Stimulated activated effector memory CD8-positive, alpha-beta T cell treated with anti-CD3 and anti-CD28 coated beads, Interleukin-12 subunit alpha, Interleukin-12 subunit beta, amount 100 ng/mL, for 72 hours (primary cell): Measurements from ENCODE around the gene HEATR9.
"Not testable (repeated sequence)": the region's sequence is repeated elsewhere in the genome, so short reads cannot be mapped to it uniquely, and the experiment has no call there.

ENCODE experiments used
- ATAC-seq: fragments of 150-1000 bp; cut with Tn5 transposase; 2 replicates; pipeline ENCODE4 v1.10.0; 2021
- DNase-seq, 2 donors: peaks; one replicate each; pipeline ENCODE4 v3.0.0; 2021 to 2022; ENCODE audit warnings: low spot score in 2 of 2
- H3K27ac Mint-ChIP-seq: one replicate; pipeline ENCODE4 v1.8.0; 2022; ENCODE audit warnings: mild to moderate bottlenecking, mixed read lengths
- H3K36me3 Mint-ChIP-seq: one replicate; pipeline ENCODE4 v1.8.0; 2022; ENCODE audit warnings: mild to moderate bottlenecking, mixed read lengths
- H3K4me1 Mint-ChIP-seq: one replicate; pipeline ENCODE4 v1.8.0; 2022; ENCODE audit warnings: mixed read lengths
- H3K4me3 Mint-ChIP-seq: one replicate; pipeline ENCODE4 v1.8.0; 2022; ENCODE audit warnings: mild to moderate bottlenecking, mixed read lengths
- H3K9me3 Mint-ChIP-seq: one replicate; pipeline ENCODE4 v1.8.0; 2022; ENCODE audit warnings: mixed read lengths

Gene HEATR9

GRCh38 chr17:35900280-35900679, 31.6 kb upstream of the HEATR9 start:
- H3K4me1 Mint-ChIP-seq = peaks cover 65% of the 10 kb centered on the region
- no peak for DNase-seq
- no peaks in the 10 kb centered on the region for H3K9me3 Mint-ChIP-seq
- ATAC-seq = no peak
- peak overlapping the region; percentile 91 for H3K27ac Mint-ChIP-seq
- peak overlapping the region; percentile 67 for H3K4me3 Mint-ChIP-seq
- peaks cover 7% of the 10 kb centered on the region for H3K36me3 Mint-ChIP-seq

GRCh38 chr17:35898283-35899070, 29.8 kb upstream of the HEATR9 start:
- no peaks in the 10 kb centered on the region for H3K9me3 Mint-ChIP-seq
- H3K36me3 Mint-ChIP-seq = peaks cover 7% of the 10 kb centered on the region
- DNase-seq (peak in 1 of 2 donors; percentile 74), ATAC-seq (peak; percentile 73)
- H3K4me3 Mint-ChIP-seq = peak overlapping the region; percentile 67
- H3K4me1 Mint-ChIP-seq = peaks cover 80% of the 10 kb centered on the region
- H3K27ac Mint-ChIP-seq = peak overlapping the region; percentile 91

GRCh38 chr17:35897772-35898171, 29.1 kb upstream of the HEATR9 start:
- peak overlapping the region; percentile 91 for H3K27ac Mint-ChIP-seq
- ATAC-seq = peak; percentile 43
- H3K4me1 Mint-ChIP-seq = peaks cover 81% of the 10 kb centered on the region
- DNase-seq, H3K9me3 Mint-ChIP-seq, H3K36me3 Mint-ChIP-seq: not testable (repeated sequence)
- peak overlapping the region; percentile 67 for H3K4me3 Mint-ChIP-seq

- DNase-seq = peak in 1 of 2 donors; percentile 83
- Mint-ChIP-seq H3K36me3 (peaks cover 17% of the 10 kb centered on the region), H3K27ac (peak overlapping the region; percentile 91), H3K9me3 (no peaks in the 10 kb centered on the region), H3K4me1 (peaks cover 84% of the 10 kb centered on the region), H3K4me3 (peak overlapping the region; percentile 60)
- ATAC-seq = peak; percentile 85
Observed at GRCh38 chr17:35895636-35896587, 27.2 kb upstream of the HEATR9 start.

- ATAC-seq = no peak
- peaks cover 84% of the 10 kb centered on the region for H3K4me1 Mint-ChIP-seq
- no peak overlapping the region for H3K4me3 Mint-ChIP-seq
- H3K36me3 Mint-ChIP-seq = peaks cover 20% of the 10 kb centered on the region
- no peaks in the 10 kb centered on the region for H3K9me3 Mint-ChIP-seq
- DNase-seq = no peak
- peak overlapping the region; percentile 79 for H3K27ac Mint-ChIP-seq
Observed at GRCh38 chr17:35894206-35894605, 25.5 kb upstream of the HEATR9 start.

GRCh38 chr17:35893751-35894150, 25.1 kb upstream of the HEATR9 start:
- Mint-ChIP-seq H3K4me3 (no peak overlapping the region), H3K9me3 (no peaks in the 10 kb centered on the region), H3K36me3 (peaks cover 22% of the 10 kb centered on the region), H3K4me1 (peaks cover 84% of the 10 kb centered on the region), H3K27ac (peak overlapping the region; percentile 79)
- DNase-seq (no peak), ATAC-seq (no peak)

- peak overlapping the region; percentile 56 for H3K4me3 Mint-ChIP-seq
- H3K36me3 Mint-ChIP-seq = peaks cover 22% of the 10 kb centered on the region
- H3K27ac Mint-ChIP-seq = peak overlapping the region; percentile 79
- no peaks in the 10 kb centered on the region for H3K9me3 Mint-ChIP-seq
- peak in 1 of 2 donors; percentile 85 for DNase-seq
- peak; percentile 47 for ATAC-seq
- peaks cover 83% of the 10 kb centered on the region for H3K4me1 Mint-ChIP-seq
Observed at GRCh38 chr17:35892091-35893035, 23.7 kb upstream of the HEATR9 start.

- Mint-ChIP-seq H3K36me3 (peaks cover 20% of the 10 kb centered on the region), H3K9me3 (no peaks in the 10 kb centered on the region), H3K4me3 (peak overlapping the region; percentile 56), H3K4me1 (peaks cover 84% of the 10 kb centered on the region), H3K27ac (peak overlapping the region; percentile 24)
- ATAC-seq (no peak), DNase-seq (no peak)
Observed at GRCh38 chr17:35891269-35891668, 22.6 kb upstream of the HEATR9 start.

- Mint-ChIP-seq H3K4me1 (peaks cover 79% of the 10 kb centered on the region), H3K36me3 (peaks cover 15% of the 10 kb centered on the region), H3K4me3 (peak overlapping the region; percentile 56), H3K9me3 (no peaks in the 10 kb centered on the region), H3K27ac (peak overlapping the region; percentile 24)
- peak; percentile 77 for ATAC-seq
- peak in 1 of 2 donors; percentile 79 for DNase-seq
Observed at GRCh38 chr17:35890774-35891155, 22.1 kb upstream of the HEATR9 start.

- DNase-seq (no peak), ATAC-seq (peak; percentile 23)
- H3K4me1 Mint-ChIP-seq = peaks cover 77% of the 10 kb centered on the region
Observed at GRCh38 chr17:35889818-35890773, 21.4 kb upstream of the HEATR9 start.

GRCh38 chr17:35889241-35889640, 20.6 kb upstream of the HEATR9 start:
- Mint-ChIP-seq H3K27ac (peak overlapping the region; percentile 24), H3K4me1 (peaks cover 71% of the 10 kb centered on the region), H3K4me3 (peak overlapping the region; percentile 56), H3K36me3 (peaks cover 15% of the 10 kb centered on the region), H3K9me3 (no peaks in the 10 kb centered on the region)
- DNase-seq (peak in 1 of 2 donors; percentile 75), ATAC-seq (peak; percentile 88)

More at GRCh38 chr17:35889818-35890773, 21.4 kb upstream of the HEATR9 start:
- Mint-ChIP-seq H3K36me3 (peaks cover 15% of the 10 kb centered on the region), H3K4me3 (peak overlapping the region; percentile 56), H3K27ac (peak overlapping the region; percentile 24), H3K9me3 (no peaks in the 10 kb centered on the region)

GRCh38 chr17:35879773-35880654, 11.3 kb upstream of the HEATR9 start, which contains the start of gene CCL5:
Gene CCL5, minus strand, starts transcription at chr17:35880360.
- H3K4me1 Mint-ChIP-seq = peaks cover 58% of the 10 kb centered on the region
- H3K4me3 Mint-ChIP-seq = peak within 1 kb of the TSS; percentile 85

GRCh38 chr17:35878361-35878760, 9.7 kb upstream of the HEATR9 start:
- H3K4me3 Mint-ChIP-seq = peak overlapping the region; percentile 85
- H3K36me3 Mint-ChIP-seq = peaks cover 73% of the 10 kb centered on the region
- no peak for ATAC-seq
- H3K9me3 Mint-ChIP-seq = peaks cover 2% of the 10 kb centered on the region
- DNase-seq = peak in 1 of 2 donors; percentile 64
- peak overlapping the region; percentile 98 for H3K27ac Mint-ChIP-seq
- peaks cover 62% of the 10 kb centered on the region for H3K4me1 Mint-ChIP-seq

More at GRCh38 chr17:35879773-35880654, 11.3 kb upstream of the HEATR9 start, which contains the start of gene CCL5:
- ATAC-seq (peak; percentile 92), DNase-seq (peak; percentile 65 to 96)
- peaks cover 2% of the 10 kb centered on the region for H3K9me3 Mint-ChIP-seq
- H3K36me3 Mint-ChIP-seq = peaks cover 57% of the 10 kb centered on the region
- H3K27ac Mint-ChIP-seq = peak within 1 kb of the TSS; percentile 98
